ENCODE results near the gene SMIM12.
"Not testable (repeated sequence)": the region's sequence is repeated elsewhere in the genome, so short reads cannot be mapped to it uniquely, and the experiment has no call there.

SMIM12 gene

GRCh38 chr1:34843392-34844251 is 15.9 kb downstream of the SMIM12 start:
- DNase-seq (ENCODE audit: low read depth): no peak

GRCh38 chr1:34842952-34843371 is 16.6 kb downstream of the SMIM12 start:
- DNase-seq (ENCODE audit: low read depth): no peak

DNA sequence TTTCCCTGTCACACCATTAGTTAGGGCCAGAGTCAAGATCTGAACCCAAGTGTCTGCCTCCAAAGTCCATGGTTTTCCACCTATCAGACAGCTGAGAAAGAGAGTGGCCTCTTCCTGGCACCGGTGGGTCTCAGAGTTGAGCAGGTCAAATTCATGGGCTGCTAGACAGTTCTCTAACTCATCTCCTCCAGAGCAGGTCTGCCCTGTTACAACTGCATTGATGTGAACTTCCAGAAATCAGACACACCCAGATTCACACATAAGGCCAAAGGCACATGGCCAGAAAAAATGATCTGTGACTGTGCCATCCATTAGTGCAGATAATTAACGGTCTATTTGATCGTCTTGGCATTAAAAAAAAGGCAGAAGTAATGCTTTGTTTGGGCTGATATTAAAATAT is 17.5 kb downstream of the SMIM12 start:
- no peak for DNase-seq (ENCODE audit: low read depth)

GRCh38 chr1:34840426-34840825 is 19.1 kb downstream of the SMIM12 start:
- no peak for DNase-seq (ENCODE audit: low read depth)

GRCh38 chr1:34839526-34840305 is 19.8 kb downstream of the SMIM12 start:
- no peak for DNase-seq (ENCODE audit: low read depth)

- DNase-seq (ENCODE audit: low read depth): no peak
Measured at GRCh38 chr1:34833711-34834110, 25.8 kb downstream of the SMIM12 start.

DNA sequence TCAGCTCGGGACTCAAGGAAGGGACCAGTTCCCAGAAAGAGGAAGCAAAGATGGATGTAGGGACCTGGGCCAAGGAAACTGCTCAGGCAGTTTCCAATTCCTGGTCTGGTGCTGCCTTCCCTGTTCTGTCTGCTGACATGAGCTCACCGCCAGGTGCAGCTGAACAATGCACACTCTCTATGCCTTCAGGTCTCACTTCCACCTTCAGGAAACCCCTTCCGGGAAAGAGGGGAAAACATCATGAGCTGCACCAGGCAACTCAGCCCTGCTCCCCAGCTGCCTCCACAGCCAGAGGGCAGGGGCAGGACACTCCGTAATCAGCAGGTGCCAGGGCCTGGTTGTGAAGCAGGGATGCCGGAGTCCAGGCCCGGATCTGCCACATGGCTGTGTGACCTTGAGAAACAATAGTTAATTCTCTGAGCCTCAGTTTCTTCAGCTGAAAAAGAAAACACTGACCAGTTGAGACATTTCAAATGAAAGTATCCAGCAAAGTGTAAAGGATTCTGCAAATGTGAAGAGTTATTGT is 27.8 kb downstream of the SMIM12 start:
- DNase-seq (ENCODE audit: low read depth): no peak

DNA sequence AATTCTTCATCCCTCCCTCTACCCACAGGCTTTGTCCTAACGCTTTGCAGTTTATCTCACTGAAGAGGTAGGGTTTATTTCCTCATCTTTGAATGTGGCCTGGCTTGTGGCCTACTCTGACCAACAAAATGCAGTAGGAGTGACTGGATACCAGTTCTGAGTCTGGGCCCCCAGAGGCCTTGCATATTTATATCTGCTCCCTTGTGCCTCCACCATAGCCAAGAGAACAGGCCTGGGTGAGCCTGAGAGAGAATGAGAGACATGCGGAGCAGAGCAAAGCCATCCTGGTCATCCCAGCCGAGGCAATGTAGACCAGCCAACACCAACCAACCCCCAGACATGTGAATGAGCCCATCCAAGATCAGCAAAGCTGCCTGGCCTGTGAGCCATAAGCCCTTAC is 30.3 kb downstream of the SMIM12 start:
- DNase-seq (ENCODE audit: low read depth): peak; percentile 25

DNA sequence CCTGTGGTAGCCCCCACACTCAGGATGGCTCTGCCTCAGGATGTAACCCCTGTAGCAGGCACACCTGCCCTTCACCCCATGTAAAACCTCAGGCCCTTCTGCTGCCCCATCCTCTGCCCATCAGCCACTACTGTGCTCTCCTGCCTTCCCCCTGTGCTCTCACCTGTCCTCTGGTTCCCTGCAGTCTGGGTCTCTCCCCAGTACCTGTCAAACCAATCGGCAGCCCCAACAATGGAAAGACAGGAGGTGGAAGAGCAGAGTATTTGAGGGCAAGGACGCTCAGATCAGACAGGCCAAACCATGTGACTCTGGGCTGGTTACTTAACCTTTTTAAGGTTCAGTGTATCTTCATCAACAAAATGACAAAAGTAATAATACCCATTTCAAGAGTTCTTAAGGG is 30.9 kb downstream of the SMIM12 start:
- DNase-seq (ENCODE audit: low read depth): no peak

DNA sequence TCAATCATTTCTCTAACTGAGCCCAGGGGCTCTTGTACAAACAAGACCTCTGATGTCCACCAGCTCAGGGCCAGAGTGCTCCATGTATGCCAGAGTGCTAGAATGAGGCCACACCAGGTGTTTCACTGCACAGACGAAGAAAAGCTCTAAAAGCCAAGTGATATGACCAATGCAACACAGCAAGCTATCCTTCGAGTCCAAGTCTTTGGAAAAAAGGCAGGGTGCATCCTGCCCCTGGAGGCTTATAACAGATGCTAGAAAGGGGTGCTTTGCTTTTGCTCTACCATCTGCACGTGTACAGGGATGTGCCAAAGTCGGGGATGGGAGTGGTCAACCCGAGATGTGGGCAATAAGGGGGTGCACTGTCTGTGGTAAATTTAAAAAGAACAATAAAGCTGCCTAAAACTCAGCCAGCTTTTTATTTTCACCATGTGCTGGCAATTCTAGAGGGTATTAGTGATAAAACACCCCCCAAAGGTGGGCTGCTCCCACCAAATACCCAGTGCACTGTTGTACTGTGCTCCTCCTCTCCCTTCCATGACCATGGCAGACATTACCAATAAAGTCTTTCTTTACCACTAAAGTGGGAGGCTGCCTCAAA is 32.1 kb downstream of the SMIM12 start:
- DNase-seq (ENCODE audit: low read depth): no peak

- DNase-seq (ENCODE audit: low read depth): no peak
Measured at GRCh38 chr1:34825455-34826091, 34.0 kb downstream of the SMIM12 start.

DNA sequence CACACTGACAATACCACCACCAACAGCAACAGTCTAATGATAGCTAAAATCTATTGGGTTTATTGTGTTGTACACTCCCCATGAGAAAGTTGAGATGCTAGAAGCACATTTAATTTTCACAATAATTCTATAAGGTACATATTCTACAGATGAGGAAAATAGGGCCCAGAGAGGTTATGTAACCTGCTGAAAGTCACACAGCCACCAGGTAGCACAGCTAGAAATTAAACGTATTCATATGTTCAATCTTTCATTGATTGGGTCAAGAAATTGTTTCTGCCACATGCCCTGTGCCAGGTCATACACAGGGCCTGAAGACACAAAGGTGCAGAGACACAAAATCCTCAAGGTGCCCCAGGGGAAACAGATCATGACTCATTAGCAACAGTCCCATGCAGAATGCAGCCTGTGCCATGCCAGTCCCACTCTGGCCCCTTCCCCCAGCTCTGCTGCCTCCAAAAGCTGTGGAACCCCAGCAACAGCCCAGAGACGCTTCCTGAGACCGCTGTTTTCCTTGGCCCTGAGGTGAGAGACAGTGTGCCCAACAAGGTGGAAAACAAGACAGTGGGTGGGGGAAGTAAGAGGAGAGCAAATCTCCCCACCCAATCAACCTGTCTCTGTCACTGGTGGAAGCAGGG is 34.6 kb downstream of the SMIM12 start:
- DNase-seq (ENCODE audit: low read depth): no peak

- no peak for DNase-seq (ENCODE audit: low read depth)
Measured at GRCh38 chr1:34822202-34822601, 37.3 kb downstream of the SMIM12 start.

GRCh38 chr1:34818862-34819261 is 40.7 kb downstream of the SMIM12 start:
- DNase-seq (ENCODE audit: low read depth): not testable (repeated sequence)

- DNase-seq (ENCODE audit: low read depth): no peak
Measured at GRCh38 chr1:34816778-34817177, 42.8 kb downstream of the SMIM12 start.

- DNase-seq (ENCODE audit: low read depth): no peak
Measured at GRCh38 chr1:34816332-34816731, 43.2 kb downstream of the SMIM12 start.

- DNase-seq (ENCODE audit: low read depth): not testable (repeated sequence)
Measured at GRCh38 chr1:34810781-34811180, 48.8 kb downstream of the SMIM12 start.

DNA sequence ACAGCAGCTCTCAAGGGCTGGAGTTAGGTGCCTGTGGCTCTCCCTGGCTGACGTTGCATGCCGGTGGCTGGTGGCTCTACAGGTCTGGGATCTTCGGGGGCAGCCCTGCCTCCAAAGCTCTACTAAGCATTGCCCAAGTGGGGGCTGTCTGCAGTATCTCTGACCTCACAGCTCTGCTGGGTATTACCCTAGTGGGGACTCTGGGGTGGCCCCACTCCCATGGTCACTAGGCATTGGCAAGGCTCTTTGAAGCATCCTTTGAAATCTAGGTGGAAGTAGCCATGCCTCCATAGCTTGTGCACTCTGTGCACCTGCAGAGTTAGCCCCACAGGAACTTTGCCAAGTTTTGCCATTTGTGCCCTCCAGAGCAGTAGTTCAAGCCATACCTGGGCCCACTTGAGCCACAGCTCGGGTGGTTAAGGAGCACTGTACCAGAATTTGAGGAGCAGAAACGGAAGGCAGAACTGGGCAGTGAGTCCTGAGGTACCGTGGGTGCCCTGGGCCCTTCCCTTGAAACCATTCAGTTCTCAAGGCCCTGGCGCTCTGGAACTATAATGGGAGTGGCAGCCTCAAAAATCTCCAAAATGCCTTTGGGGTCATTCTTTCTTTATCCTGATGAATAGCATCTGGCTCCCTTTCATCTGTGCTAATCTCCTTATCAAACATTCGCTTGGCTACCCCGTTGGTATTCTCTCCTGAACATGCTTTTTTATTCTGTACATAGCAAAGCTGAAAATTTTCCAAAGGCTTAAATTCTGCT is 51.3 kb downstream of the SMIM12 start:
- no peak for DNase-seq (ENCODE audit: low read depth)

DNA sequence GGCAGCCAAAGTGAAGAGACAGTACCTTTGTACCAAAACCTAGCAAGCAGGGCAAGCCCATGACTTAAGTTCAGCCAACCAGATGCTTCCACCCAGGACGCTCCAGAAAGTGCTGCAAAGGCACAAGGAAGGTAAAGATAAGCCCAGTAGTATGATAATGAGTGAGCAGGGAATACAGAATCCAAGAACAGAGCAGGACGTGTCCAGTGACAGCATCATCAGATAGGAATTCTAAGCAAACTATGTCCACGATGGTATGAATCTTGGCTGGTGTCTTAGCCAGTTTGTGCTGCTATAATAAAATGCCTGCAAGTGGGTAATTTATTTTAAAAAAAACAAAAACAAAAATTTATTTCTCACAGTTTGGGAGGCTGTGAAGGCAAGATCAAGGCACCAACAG is 53.2 kb downstream of the SMIM12 start:
- DNase-seq (ENCODE audit: low read depth): peak; percentile 49

- no peak for DNase-seq (ENCODE audit: low read depth)
Measured at GRCh38 chr1:34803770-34804169, 55.8 kb downstream of the SMIM12 start.
